ENCODE data around the gene PLCG2. TPM values are rescaled to one million over a fixed set of nuclear protein-coding genes. Genes with fewer than 3 reads are reported as not detected.

The PLCG2 gene
- total and polyA plus RNA-seq, 2 donors from 2014 or later: 50.7 to 55.6 TPM

- Histone ChIP-seq H3K4me3 (ENCODE audit: low read length in 3 of 3) (no peak overlapping the region), H3K4me1 (ENCODE audit: control insufficient read depth in 2 of 3, insufficient read depth in 2 of 3, low read depth in 1 of 3, low read length in 3 of 3) (peaks cover 0 to 8% (median 0%) of the 10 kb centered on the region in 3 donors), H3K36me3 (ENCODE audit: control insufficient read depth in 2 of 3, insufficient read depth in 3 of 3, low read length in 3 of 3) (no peaks in the 10 kb centered on the region), H3K27me3 (ENCODE audit: control insufficient read depth, insufficient read depth, low read length) (no peaks in the 10 kb centered on the region), H3K27ac (ENCODE audit: low read depth in 2 of 2, low read length in 2 of 2) (no peak overlapping the region), H3K9me3 (ENCODE audit: control insufficient read depth in 2 of 3, insufficient read depth in 1 of 3, low read length in 3 of 3) (no peaks in the 10 kb centered on the region), H3K9ac (ENCODE audit: low read length in 3 of 3) (no peak overlapping the region)
- intact Hi-C loops (cut with DNase I): no loop called here
- DNase-seq (no peak), FAIRE-seq (no peak)
- no peak for TF ChIP-seq CTCF (IDR thresholded peaks at IDR 0.05; ENCODE audit: borderline replicate concordance, extremely low read depth, insufficient read depth)
Observed at GRCh38 chr16:81754858-81755257, 24.2 kb upstream of the PLCG2 start.

- no peaks in the 10 kb centered on the region for H3K36me3 ChIP-seq (ENCODE audit: control insufficient read depth in 2 of 3, insufficient read depth in 3 of 3, low read length in 3 of 3)
- no peak overlapping the region for H3K9ac ChIP-seq (ENCODE audit: low read length in 3 of 3)
- TF ChIP-seq CTCF (IDR thresholded peaks at IDR 0.05; ENCODE audit: borderline replicate concordance, extremely low read depth, insufficient read depth): no peak
- FAIRE-seq (no peak), DNase-seq (peak in 1 of 5 donors; percentile 42)
- H3K27me3 ChIP-seq (ENCODE audit: control insufficient read depth, insufficient read depth, low read length): no peaks in the 10 kb centered on the region
- no peak overlapping the region for H3K27ac ChIP-seq (ENCODE audit: low read depth in 2 of 2, low read length in 2 of 2)
- no peaks in the 10 kb centered on the region for H3K9me3 ChIP-seq (ENCODE audit: control insufficient read depth in 2 of 3, insufficient read depth in 1 of 3, low read length in 3 of 3)
- no peak overlapping the region for H3K4me3 ChIP-seq (ENCODE audit: low read length in 3 of 3)
- H3K4me1 ChIP-seq (ENCODE audit: control insufficient read depth in 2 of 3, insufficient read depth in 2 of 3, low read depth in 1 of 3, low read length in 3 of 3): peaks cover 0 to 8% (median 0%) of the 10 kb centered on the region in 3 donors
- intact Hi-C loops (cut with DNase I): no loop called here
Observed at GRCh38 chr16:81755915-81756614, 23.0 kb upstream of the PLCG2 start.

- Histone ChIP-seq H3K36me3 (ENCODE audit: control insufficient read depth in 2 of 3, insufficient read depth in 3 of 3, low read length in 3 of 3) (no peaks in the 10 kb centered on the region), H3K27ac (ENCODE audit: low read depth in 2 of 2, low read length in 2 of 2) (peak overlapping the region in 1 of 2 donors; percentile 10), H3K4me1 (ENCODE audit: control insufficient read depth in 2 of 3, insufficient read depth in 2 of 3, low read depth in 1 of 3, low read length in 3 of 3) (peaks cover 0 to 8% (median 0%) of the 10 kb centered on the region in 3 donors), H3K9me3 (ENCODE audit: control insufficient read depth in 2 of 3, insufficient read depth in 1 of 3, low read length in 3 of 3) (no peaks in the 10 kb centered on the region), H3K27me3 (ENCODE audit: control insufficient read depth, insufficient read depth, low read length) (no peaks in the 10 kb centered on the region), H3K4me3 (ENCODE audit: low read length in 3 of 3) (no peak overlapping the region), H3K9ac (ENCODE audit: low read length in 3 of 3) (no peak overlapping the region)
- FAIRE-seq (no peak), DNase-seq (no peak)
- no peak for TF ChIP-seq CTCF (IDR thresholded peaks at IDR 0.05; ENCODE audit: borderline replicate concordance, extremely low read depth, insufficient read depth)
- intact Hi-C loops (cut with DNase I): no loop called here
Observed at GRCh38 chr16:81756615-81757356, 22.3 kb upstream of the PLCG2 start.

Data from kidney (tissue), 14 donors.